ENCODE data around the gene METTL21C.

DNA sequence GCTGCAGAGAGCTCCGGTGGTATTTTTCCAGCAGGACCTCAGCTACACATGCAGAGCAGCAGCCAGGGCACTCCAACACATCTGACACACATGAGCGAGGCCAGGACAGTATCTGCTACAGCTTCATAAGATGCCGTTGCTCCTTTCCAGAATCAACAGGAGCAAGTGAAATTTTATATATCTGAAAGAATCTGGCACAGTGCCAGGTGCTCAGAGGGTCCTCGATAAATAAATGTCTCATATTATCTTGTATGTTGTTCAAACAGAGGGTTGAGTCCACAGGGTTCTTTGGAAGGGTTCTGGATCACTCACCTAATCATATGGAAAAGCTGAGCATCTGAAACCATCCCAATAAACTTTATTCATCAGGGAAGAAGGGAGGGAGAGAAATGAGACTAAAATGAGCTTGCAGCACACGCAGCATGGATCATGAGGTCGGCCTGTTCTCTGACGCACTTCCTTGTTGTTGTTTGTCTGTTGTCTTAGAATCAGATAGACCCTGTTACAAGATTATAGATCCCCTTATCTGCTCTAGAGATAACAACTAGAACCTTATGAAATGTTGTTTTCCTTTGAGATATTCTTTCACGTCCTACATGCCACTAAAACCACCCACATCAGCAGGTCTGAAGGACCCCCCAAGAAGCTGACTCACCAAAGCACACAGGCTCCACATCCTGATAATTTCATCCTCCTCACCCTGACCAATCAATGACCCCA lies 3.2 kb upstream of the METTL21C start:
- TF ChIP-seq, protein P1, sequence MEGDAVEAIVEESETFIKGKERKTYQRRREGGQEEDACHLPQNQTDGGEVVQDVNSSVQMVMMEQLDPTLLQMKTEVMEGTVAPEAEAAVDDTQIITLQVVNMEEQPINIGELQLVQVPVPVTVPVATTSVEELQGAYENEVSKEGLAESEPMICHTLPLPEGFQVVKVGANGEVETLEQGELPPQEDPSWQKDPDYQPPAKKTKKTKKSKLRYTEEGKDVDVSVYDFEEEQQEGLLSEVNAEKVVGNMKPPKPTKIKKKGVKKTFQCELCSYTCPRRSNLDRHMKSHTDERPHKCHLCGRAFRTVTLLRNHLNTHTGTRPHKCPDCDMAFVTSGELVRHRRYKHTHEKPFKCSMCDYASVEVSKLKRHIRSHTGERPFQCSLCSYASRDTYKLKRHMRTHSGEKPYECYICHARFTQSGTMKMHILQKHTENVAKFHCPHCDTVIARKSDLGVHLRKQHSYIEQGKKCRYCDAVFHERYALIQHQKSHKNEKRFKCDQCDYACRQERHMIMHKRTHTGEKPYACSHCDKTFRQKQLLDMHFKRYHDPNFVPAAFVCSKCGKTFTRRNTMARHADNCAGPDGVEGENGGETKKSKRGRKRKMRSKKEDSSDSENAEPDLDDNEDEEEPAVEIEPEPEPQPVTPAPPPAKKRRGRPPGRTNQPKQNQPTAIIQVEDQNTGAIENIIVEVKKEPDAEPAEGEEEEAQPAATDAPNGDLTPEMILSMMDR (IDR thresholded peaks at IDR 0.05), result no peak
- TF ChIP-seq POLR2A (IDR thresholded peaks at IDR 0.05; ENCODE audit: low read depth) (no peak), EP300 (IDR thresholded peaks at IDR 0.05) (no peak)

All from esophagus muscularis mucosa (tissue), 4 donors.